ENCODE data around the gene UBIAD1. TPM values are rescaled to one million over a fixed set of nuclear protein-coding genes. Genes with fewer than 3 reads are reported as not detected.
"Not testable (repeated sequence)": the region's sequence is repeated elsewhere in the genome, so short reads cannot be mapped to it uniquely, and the experiment has no call there.

Gene UBIAD1
- polyA plus RNA-seq, 1 experiment: 10.0 TPM

DNA sequence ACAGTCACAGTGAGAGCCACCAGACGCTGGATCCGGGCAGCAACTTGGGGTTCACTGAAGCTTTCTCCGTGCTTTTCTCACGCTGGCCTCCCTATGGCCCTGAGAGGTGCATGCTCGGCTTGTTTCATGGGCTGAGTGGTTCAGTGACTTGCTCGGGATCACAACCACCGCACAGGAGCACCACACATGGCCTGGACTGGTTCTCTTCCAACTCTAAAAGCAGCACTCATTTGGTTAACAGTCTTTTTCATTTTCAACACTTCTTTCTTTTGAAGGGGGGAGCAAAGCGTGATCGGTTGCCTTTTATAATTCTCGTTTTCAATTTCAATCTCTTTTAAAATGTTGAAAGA is 26.2 kb downstream of the UBIAD1 start:
- no peaks in the 10 kb centered on the region for H3K9me3 ChIP-seq (ENCODE audit: control insufficient read depth, insufficient read depth, low read length)
- no peak for DNase-seq (ENCODE audit: low read depth, low spot score)
- ChIA-PET CTCF (no interaction called here), POLR2A (no interaction called here)
- H3K27me3 ChIP-seq (ENCODE audit: control insufficient read depth, insufficient read depth, low read length): peaks cover 2% of the 10 kb centered on the region
- TF ChIP-seq, protein P1, sequence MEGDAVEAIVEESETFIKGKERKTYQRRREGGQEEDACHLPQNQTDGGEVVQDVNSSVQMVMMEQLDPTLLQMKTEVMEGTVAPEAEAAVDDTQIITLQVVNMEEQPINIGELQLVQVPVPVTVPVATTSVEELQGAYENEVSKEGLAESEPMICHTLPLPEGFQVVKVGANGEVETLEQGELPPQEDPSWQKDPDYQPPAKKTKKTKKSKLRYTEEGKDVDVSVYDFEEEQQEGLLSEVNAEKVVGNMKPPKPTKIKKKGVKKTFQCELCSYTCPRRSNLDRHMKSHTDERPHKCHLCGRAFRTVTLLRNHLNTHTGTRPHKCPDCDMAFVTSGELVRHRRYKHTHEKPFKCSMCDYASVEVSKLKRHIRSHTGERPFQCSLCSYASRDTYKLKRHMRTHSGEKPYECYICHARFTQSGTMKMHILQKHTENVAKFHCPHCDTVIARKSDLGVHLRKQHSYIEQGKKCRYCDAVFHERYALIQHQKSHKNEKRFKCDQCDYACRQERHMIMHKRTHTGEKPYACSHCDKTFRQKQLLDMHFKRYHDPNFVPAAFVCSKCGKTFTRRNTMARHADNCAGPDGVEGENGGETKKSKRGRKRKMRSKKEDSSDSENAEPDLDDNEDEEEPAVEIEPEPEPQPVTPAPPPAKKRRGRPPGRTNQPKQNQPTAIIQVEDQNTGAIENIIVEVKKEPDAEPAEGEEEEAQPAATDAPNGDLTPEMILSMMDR (IDR thresholded peaks at IDR 0.05; ENCODE audit: low read depth, low read length): no peak
- no peak overlapping the region for H3K4me3 ChIP-seq (ENCODE audit: low read depth, low read length)
- H3K27ac ChIP-seq (ENCODE audit: low read depth, low read length): peak overlapping the region; percentile 11

DNA sequence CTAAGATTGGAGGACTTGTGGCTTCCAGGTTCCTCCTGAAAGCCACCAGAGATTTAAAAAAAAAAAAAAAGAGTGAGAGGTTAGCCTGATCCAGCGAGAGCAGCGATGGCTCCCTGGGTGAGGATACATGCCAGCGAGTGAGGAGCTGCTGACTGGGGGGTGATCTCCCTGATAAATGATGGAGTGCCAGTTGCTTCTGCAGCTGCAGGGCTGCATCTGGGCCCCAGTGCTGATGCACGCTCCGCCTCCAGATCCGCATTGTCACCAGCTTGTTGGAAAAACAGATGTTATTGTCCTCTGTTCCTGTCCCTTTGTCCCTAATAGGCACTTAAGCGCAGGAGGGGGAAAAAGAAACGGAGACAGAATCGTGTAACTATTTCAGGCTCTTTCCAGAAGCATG is 28.6 kb downstream of the UBIAD1 start:
- POLR2A ChIA-PET: no interaction called here
- TF ChIP-seq, protein P1 (IDR thresholded peaks at IDR 0.05; ENCODE audit: low read depth, low read length): no peak
- Histone ChIP-seq H3K27ac (ENCODE audit: low read depth, low read length) (no peak overlapping the region), H3K4me3 (ENCODE audit: low read depth, low read length) (no peak overlapping the region), H3K27me3 (ENCODE audit: control insufficient read depth, insufficient read depth, low read length) (peaks cover 2% of the 10 kb centered on the region), H3K9me3 (ENCODE audit: control insufficient read depth, insufficient read depth, low read length) (no peaks in the 10 kb centered on the region)
- CTCF ChIA-PET: interaction anchor here (1.4 kb wide), 1 partner anchor 15 kb away, joined by 4 read pairs; no protein-coding TSS in a partner anchor
- no peak for DNase-seq (ENCODE audit: low read depth, low spot score)

DNA sequence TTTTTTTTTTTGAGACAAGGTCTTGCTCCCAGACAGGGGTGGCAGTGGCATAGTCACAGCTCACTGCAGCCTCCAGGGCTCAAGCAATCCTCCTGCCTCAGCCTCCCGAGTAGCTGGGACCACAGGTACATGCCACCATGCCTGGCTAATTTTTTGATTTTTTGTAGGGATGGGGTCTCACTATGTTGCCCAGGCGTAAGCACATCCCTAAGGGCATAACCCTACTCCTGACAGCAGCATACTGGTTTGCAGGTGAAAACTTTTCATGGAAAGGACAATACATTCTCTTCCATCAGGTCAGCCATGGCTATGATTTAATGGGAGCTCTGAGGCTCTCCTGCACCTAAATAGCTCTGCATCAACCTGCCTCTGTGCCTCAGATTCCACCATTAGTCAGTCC is 29.4 kb downstream of the UBIAD1 start:
- no peak for DNase-seq (ENCODE audit: low read depth, low spot score)
- Histone ChIP-seq H3K27ac (ENCODE audit: low read depth, low read length) (no peak overlapping the region), H3K27me3 (ENCODE audit: control insufficient read depth, insufficient read depth, low read length) (peaks cover 2% of the 10 kb centered on the region), H3K9me3 (ENCODE audit: control insufficient read depth, insufficient read depth, low read length) (no peaks in the 10 kb centered on the region), H3K4me3 (ENCODE audit: low read depth, low read length) (no peak overlapping the region)
- TF ChIP-seq, protein P1 (IDR thresholded peaks at IDR 0.05; ENCODE audit: low read depth, low read length): no peak
- POLR2A ChIA-PET: interaction anchor here (0.5 kb wide), 1 partner anchor 13 kb away, joined by 3 read pairs; no protein-coding TSS in a partner anchor
- CTCF ChIA-PET: interaction anchor here (1.4 kb wide), 1 partner anchor 16 kb away, joined by 4 read pairs; no protein-coding TSS in a partner anchor

DNA sequence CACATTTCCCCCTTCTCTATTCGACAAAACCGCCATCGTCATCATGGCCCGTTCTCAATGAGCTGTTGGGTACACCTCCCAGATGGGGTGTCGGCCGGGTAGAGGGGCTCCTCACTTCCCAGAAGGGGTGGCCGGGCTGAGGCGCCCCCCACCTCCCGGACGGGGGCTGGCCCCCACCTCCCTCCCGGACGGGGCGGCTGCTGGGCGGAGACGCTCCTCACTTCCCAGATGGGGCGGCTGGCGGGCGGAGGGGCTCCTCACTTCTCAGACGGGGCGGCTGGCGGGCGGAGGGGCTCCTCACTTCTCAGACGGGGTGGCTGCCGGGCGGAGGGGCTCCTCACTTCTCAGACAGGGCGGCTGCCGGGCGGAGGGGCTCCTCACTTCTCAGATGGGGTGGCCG is 32.5 kb downstream of the UBIAD1 start:
- H3K9me3 ChIP-seq (ENCODE audit: control insufficient read depth, insufficient read depth, low read length); CTCF ChIA-PET; H3K4me3 ChIP-seq (ENCODE audit: low read depth, low read length); POLR2A ChIA-PET; H3K27ac ChIP-seq (ENCODE audit: low read depth, low read length); DNase-seq (ENCODE audit: low read depth, low spot score); H3K27me3 ChIP-seq (ENCODE audit: control insufficient read depth, insufficient read depth, low read length): not testable (repeated sequence)

DNA sequence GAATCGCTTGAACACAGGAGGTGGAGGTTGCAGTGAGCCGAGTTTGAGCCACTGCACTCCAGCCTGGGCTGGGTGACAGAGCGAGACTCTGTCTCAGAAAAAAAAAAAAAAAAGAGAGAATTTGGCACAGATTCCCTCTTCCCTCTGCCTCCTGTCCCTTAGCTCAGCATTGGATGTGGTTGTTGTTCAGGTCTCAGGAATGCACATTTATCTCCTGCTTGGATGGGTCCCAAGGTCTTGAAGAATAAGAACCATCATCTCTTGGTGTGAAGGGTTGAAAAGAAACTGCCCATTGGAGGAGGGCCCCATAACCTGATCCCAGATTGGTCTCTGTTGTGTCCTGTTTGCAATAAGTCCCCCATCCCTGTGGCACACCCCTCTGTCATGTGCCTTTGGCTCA is 34.9 kb downstream of the UBIAD1 start:
- peaks cover 30% of the 10 kb centered on the region for H3K27me3 ChIP-seq (ENCODE audit: control insufficient read depth, insufficient read depth, low read length)
- H3K9me3 ChIP-seq (ENCODE audit: control insufficient read depth, insufficient read depth, low read length): no peaks in the 10 kb centered on the region
- ChIA-PET CTCF (no interaction called here), POLR2A (no interaction called here)
- TF ChIP-seq, protein P1 (IDR thresholded peaks at IDR 0.05; ENCODE audit: low read depth, low read length): no peak
- no peak overlapping the region for H3K4me3 ChIP-seq (ENCODE audit: low read depth, low read length)
- DNase-seq (ENCODE audit: low read depth, low spot score): no peak
- H3K27ac ChIP-seq (ENCODE audit: low read depth, low read length): no peak overlapping the region

Data from AG04450 (cell line).